HG03442 (cell line): ENCODE measurements around the gene SELENOO.

ENCODE experiments used
- ATAC-seq: cut with Tn5 transposase; IDR thresholded peaks from one replicate; pipeline ENCODE4 v1.9.1; 2021; ENCODE audit warnings: mild to moderate bottlenecking, moderate library complexity; ENCODE audit not compliant: unreplicated experiment

SELENOO gene

GRCh38 chr22:50232481-50233151 is 31.8 kb downstream of the SELENOO start:
- ATAC-seq = no peak

GRCh38 chr22:50233223-50233622 is 32.4 kb downstream of the SELENOO start:
- ATAC-seq = no peak

GRCh38 chr22:50236731-50237409 is 36.1 kb downstream of the SELENOO start:
- no peak for ATAC-seq

GRCh38 chr22:50238755-50239154 is 37.9 kb downstream of the SELENOO start:
- ATAC-seq = no peak

- ATAC-seq = no peak
These were observed 41.7 kb downstream of the SELENOO start for GRCh38 chr22:50242406-50242949.

GRCh38 chr22:50243685-50244419 is 43.0 kb downstream of the SELENOO start:
- no peak for ATAC-seq

- ATAC-seq = peak; percentile 65
These were observed 43.8 kb downstream of the SELENOO start, which contains the start of gene TUBGCP6 for GRCh38 chr22:50244420-50245213. Gene TUBGCP6 (minus strand): TSS chr22:50245023. CDS start chr22:50244459, 564 bp downstream.

GRCh38 chr22:50245214-50246072 is 44.6 kb downstream of the SELENOO start:
- ATAC-seq = no peak

GRCh38 chr22:50246242-50247175 is 45.7 kb downstream of the SELENOO start:
- ATAC-seq = no peak

GRCh38 chr22:50247748-50248147 is 46.9 kb downstream of the SELENOO start:
- no peak for ATAC-seq

- ATAC-seq = no peak
These were observed 47.6 kb downstream of the SELENOO start for GRCh38 chr22:50248196-50249081.

GRCh38 chr22:50249341-50250248 is 48.8 kb downstream of the SELENOO start:
- no peak for ATAC-seq

GRCh38 chr22:50250249-50250554 is 49.4 kb downstream of the SELENOO start:
- ATAC-seq = no peak

GRCh38 chr22:50250555-50251476 is 50.0 kb downstream of the SELENOO start, which contains the start of gene HDAC10:
Gene HDAC10 (minus strand): TSS chr22:50251265. CDS start chr22:50251032, 233 bp downstream.
- peak; percentile 51 for ATAC-seq

- no peak for ATAC-seq
These were observed 50.8 kb downstream of the SELENOO start for GRCh38 chr22:50251477-50252081.
